ENCODE data around the gene CNTN1.

- TF ChIP-seq CTCF (IDR thresholded peaks at IDR 0.05) (no peak), POLR2AphosphoS5 (IDR thresholded peaks at IDR 0.05) (no peak)
Observed at GRCh38 chr12:40947797-40948196, 255.6 kb downstream of the CNTN1 start.
